ENCODE data around the gene GSN.

Gene GSN

GRCh38 chr9:121260457-121261106 is 7.4 kb upstream of the GSN start:
- Histone ChIP-seq H3K4me3 (ENCODE audit: low read length in 2 of 2) (no peak overlapping the region), H2BK12ac (ENCODE audit: low read length) (no peak overlapping the region), H3K4ac (ENCODE audit: low read length) (no peak overlapping the region), H4K8ac (ENCODE audit: low read depth, low read length) (no peak overlapping the region), H2BK120ac (ENCODE audit: low read depth, low read length) (no peak overlapping the region), H3K9me3 (replicated peaks in 1 of 2; ENCODE audit: control insufficient read depth in 2 of 2, insufficient read depth in 1 of 2, low read depth in 1 of 2, low read length in 2 of 2) (no peaks in the 10 kb centered on the region), H2BK15ac (ENCODE audit: low read length) (no peak overlapping the region), H2AFZ (ENCODE audit: low read length) (peak overlapping the region; percentile 50), H3K27ac (replicated peaks; ENCODE audit: low read length) (no peak overlapping the region), H3K79me1 (ENCODE audit: low read depth, low read length) (no peaks in the 10 kb centered on the region), H3K4me2 (ENCODE audit: insufficient read depth, low read length, poor library complexity, severe bottlenecking) (no peak overlapping the region), H3K23ac (ENCODE audit: low read depth, low read length, poor library complexity) (no peak overlapping the region), H3K4me1 (ENCODE audit: control insufficient read depth in 2 of 2, insufficient read depth in 1 of 2, low read depth in 1 of 2, low read length in 2 of 2) (peaks cover 14 to 28% of the 10 kb centered on the region in 2 donors), H3K36me3 (replicated peaks in 1 of 2; ENCODE audit: control insufficient read depth in 2 of 2, insufficient read depth in 2 of 2, low read length in 2 of 2) (no peaks in the 10 kb centered on the region), H3K9ac (ENCODE audit: low read depth, low read length, poor library complexity) (no peak overlapping the region), H2BK5ac (ENCODE audit: low read length) (no peak overlapping the region), H4K91ac (ENCODE audit: low read depth, low read length, poor library complexity) (no peak overlapping the region), H3K14ac (ENCODE audit: low read length) (no peak overlapping the region), H3K27me3 (ENCODE audit: control insufficient read depth in 3 of 3, insufficient read depth in 3 of 3, low read depth in 1 of 3, low read length in 3 of 3) (no peaks in the 10 kb centered on the region), H3K18ac (ENCODE audit: low read length) (no peak overlapping the region), H2AK5ac (ENCODE audit: low read depth, low read length) (no peak overlapping the region)
- no peak for DNase-seq (ENCODE audit: low spot score)
- WGBS, 2 donors (ENCODE audit: extremely low coverage in 2 of 2, insufficient read length in 2 of 2, insufficient replicate concordance in 1 of 2): no CpG with 5 or more reads among the region's 6 CpGs

GRCh38 chr9:121261107-121261460 is 6.9 kb upstream of the GSN start:
- no CpG with 5 or more reads among the region's 4 CpGs for WGBS, 2 donors (ENCODE audit: extremely low coverage in 2 of 2, insufficient read length in 2 of 2, insufficient replicate concordance in 1 of 2)
- Histone ChIP-seq H3K9me3 (replicated peaks in 1 of 2; ENCODE audit: control insufficient read depth in 2 of 2, insufficient read depth in 1 of 2, low read depth in 1 of 2, low read length in 2 of 2) (no peaks in the 10 kb centered on the region), H3K4ac (ENCODE audit: low read length) (no peak overlapping the region), H3K18ac (ENCODE audit: low read length) (no peak overlapping the region), H2AFZ (ENCODE audit: low read length) (peak overlapping the region; percentile 50), H3K27ac (replicated peaks; ENCODE audit: low read length) (no peak overlapping the region), H3K36me3 (replicated peaks in 1 of 2; ENCODE audit: control insufficient read depth in 2 of 2, insufficient read depth in 2 of 2, low read length in 2 of 2) (no peaks in the 10 kb centered on the region), H2BK5ac (ENCODE audit: low read length) (no peak overlapping the region), H3K79me1 (ENCODE audit: low read depth, low read length) (no peaks in the 10 kb centered on the region), H3K14ac (ENCODE audit: low read length) (no peak overlapping the region), H2BK120ac (ENCODE audit: low read depth, low read length) (no peak overlapping the region), H3K4me3 (ENCODE audit: low read length in 2 of 2) (no peak overlapping the region), H4K91ac (ENCODE audit: low read depth, low read length, poor library complexity) (no peak overlapping the region), H2BK15ac (ENCODE audit: low read length) (no peak overlapping the region), H3K23ac (ENCODE audit: low read depth, low read length, poor library complexity) (no peak overlapping the region), H3K9ac (ENCODE audit: low read depth, low read length, poor library complexity) (no peak overlapping the region), H3K4me1 (ENCODE audit: control insufficient read depth in 2 of 2, insufficient read depth in 1 of 2, low read depth in 1 of 2, low read length in 2 of 2) (peaks cover 14 to 28% of the 10 kb centered on the region in 2 donors), H2AK5ac (ENCODE audit: low read depth, low read length) (no peak overlapping the region), H2BK12ac (ENCODE audit: low read length) (no peak overlapping the region), H4K8ac (ENCODE audit: low read depth, low read length) (no peak overlapping the region), H3K4me2 (ENCODE audit: insufficient read depth, low read length, poor library complexity, severe bottlenecking) (no peak overlapping the region), H3K27me3 (ENCODE audit: control insufficient read depth in 3 of 3, insufficient read depth in 3 of 3, low read depth in 1 of 3, low read length in 3 of 3) (no peaks in the 10 kb centered on the region)
- no peak for DNase-seq (ENCODE audit: low spot score)

DNA sequence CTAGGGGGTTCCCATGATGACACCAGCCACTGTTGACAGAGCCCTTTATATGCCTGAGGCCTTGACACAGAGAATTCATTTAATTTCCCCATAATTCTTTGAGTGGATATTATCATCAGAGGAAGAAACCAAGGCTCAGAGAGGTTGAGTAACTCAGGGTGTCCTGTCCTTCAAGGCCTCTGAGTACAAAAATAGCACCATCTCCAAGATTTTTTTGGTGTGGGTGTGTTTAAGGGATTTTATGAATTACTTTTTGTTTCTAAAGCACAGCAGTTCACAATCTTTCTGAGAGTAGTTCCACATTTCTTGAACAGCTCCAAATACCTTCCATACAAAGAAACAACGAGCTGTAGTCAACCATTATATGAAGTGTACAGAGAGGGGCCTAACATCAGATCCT is 6.2 kb upstream of the GSN start:
- Histone ChIP-seq H3K4ac (ENCODE audit: low read length) (no peak overlapping the region), H3K23ac (ENCODE audit: low read depth, low read length, poor library complexity) (no peak overlapping the region), H2AK5ac (ENCODE audit: low read depth, low read length) (no peak overlapping the region), H2BK12ac (ENCODE audit: low read length) (no peak overlapping the region), H3K18ac (ENCODE audit: low read length) (no peak overlapping the region), H3K9ac (ENCODE audit: low read depth, low read length, poor library complexity) (no peak overlapping the region), H3K79me1 (ENCODE audit: low read depth, low read length) (no peaks in the 10 kb centered on the region), H3K4me3 (ENCODE audit: low read length in 2 of 2) (no peak overlapping the region), H3K9me3 (replicated peaks in 1 of 2; ENCODE audit: control insufficient read depth in 2 of 2, insufficient read depth in 1 of 2, low read depth in 1 of 2, low read length in 2 of 2) (no peaks in the 10 kb centered on the region), H3K4me2 (ENCODE audit: insufficient read depth, low read length, poor library complexity, severe bottlenecking) (no peak overlapping the region), H3K36me3 (replicated peaks in 1 of 2; ENCODE audit: control insufficient read depth in 2 of 2, insufficient read depth in 2 of 2, low read length in 2 of 2) (no peaks in the 10 kb centered on the region), H2AFZ (ENCODE audit: low read length) (no peak overlapping the region), H3K4me1 (ENCODE audit: control insufficient read depth in 2 of 2, insufficient read depth in 1 of 2, low read depth in 1 of 2, low read length in 2 of 2) (peaks cover 16 to 28% of the 10 kb centered on the region in 2 donors), H2BK120ac (ENCODE audit: low read depth, low read length) (no peak overlapping the region), H2BK15ac (ENCODE audit: low read length) (no peak overlapping the region), H3K27me3 (ENCODE audit: control insufficient read depth in 3 of 3, insufficient read depth in 3 of 3, low read depth in 1 of 3, low read length in 3 of 3) (no peaks in the 10 kb centered on the region), H2BK5ac (ENCODE audit: low read length) (no peak overlapping the region), H4K91ac (ENCODE audit: low read depth, low read length, poor library complexity) (no peak overlapping the region), H3K14ac (ENCODE audit: low read length) (no peak overlapping the region), H4K8ac (ENCODE audit: low read depth, low read length) (no peak overlapping the region), H3K27ac (replicated peaks; ENCODE audit: low read length) (no peak overlapping the region)
- no CpG with 5 or more reads among the region's 1 CpG for WGBS, 2 donors (ENCODE audit: extremely low coverage in 2 of 2, insufficient read length in 2 of 2, insufficient replicate concordance in 1 of 2)
- no peak for DNase-seq (ENCODE audit: low spot score)

DNA sequence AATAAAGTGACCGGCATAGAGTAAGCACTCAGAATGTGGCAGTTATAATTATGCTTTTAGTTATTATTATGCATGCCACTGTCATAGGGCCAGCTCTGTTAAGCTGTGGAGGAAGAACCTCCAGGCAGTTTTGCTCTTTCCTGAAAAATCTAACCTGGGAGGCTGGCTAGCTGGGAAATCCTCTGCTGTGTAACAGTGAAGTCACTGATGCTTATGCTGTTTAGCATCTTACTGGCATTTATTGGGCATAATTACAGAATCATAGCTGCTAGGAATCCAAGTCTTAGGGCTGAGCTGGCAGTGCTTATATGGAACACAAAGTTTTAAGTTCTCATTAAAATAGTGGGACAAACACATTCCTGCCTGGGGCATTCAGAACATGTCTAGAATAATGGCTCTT is 5.5 kb upstream of the GSN start:
- H2BK15ac ChIP-seq (ENCODE audit: low read length): no peak overlapping the region
- no peak overlapping the region for H2AFZ ChIP-seq (ENCODE audit: low read length)
- H3K4me3 ChIP-seq (ENCODE audit: low read length in 2 of 2): no peak overlapping the region
- peaks cover 22 to 28% of the 10 kb centered on the region in 2 donors for H3K4me1 ChIP-seq (ENCODE audit: control insufficient read depth in 2 of 2, insufficient read depth in 1 of 2, low read depth in 1 of 2, low read length in 2 of 2)
- no peak overlapping the region for H2BK12ac ChIP-seq (ENCODE audit: low read length)
- no peak overlapping the region for H3K14ac ChIP-seq (ENCODE audit: low read length)
- H2BK5ac ChIP-seq (ENCODE audit: low read length): no peak overlapping the region
- no peaks in the 10 kb centered on the region for H3K79me1 ChIP-seq (ENCODE audit: low read depth, low read length)
- H4K8ac ChIP-seq (ENCODE audit: low read depth, low read length): no peak overlapping the region
- H3K4ac ChIP-seq (ENCODE audit: low read length): no peak overlapping the region
- WGBS, 2 donors (ENCODE audit: extremely low coverage in 2 of 2, insufficient read length in 2 of 2, insufficient replicate concordance in 1 of 2): no CpG with 5 or more reads among the region's 1 CpG
- no peak overlapping the region for H3K23ac ChIP-seq (ENCODE audit: low read depth, low read length, poor library complexity)
- no peak overlapping the region for H4K91ac ChIP-seq (ENCODE audit: low read depth, low read length, poor library complexity)
- no peak overlapping the region for H3K4me2 ChIP-seq (ENCODE audit: insufficient read depth, low read length, poor library complexity, severe bottlenecking)
- H2AK5ac ChIP-seq (ENCODE audit: low read depth, low read length): no peak overlapping the region
- DNase-seq (ENCODE audit: low spot score): no peak
- no peak overlapping the region for H3K18ac ChIP-seq (ENCODE audit: low read length)
- H3K36me3 ChIP-seq (replicated peaks in 1 of 2; ENCODE audit: control insufficient read depth in 2 of 2, insufficient read depth in 2 of 2, low read length in 2 of 2): no peaks in the 10 kb centered on the region
- no peak overlapping the region for H3K27ac ChIP-seq (replicated peaks; ENCODE audit: low read length)
- no peaks in the 10 kb centered on the region for H3K27me3 ChIP-seq (ENCODE audit: control insufficient read depth in 3 of 3, insufficient read depth in 3 of 3, low read depth in 1 of 3, low read length in 3 of 3)
- no peak overlapping the region for H3K9ac ChIP-seq (ENCODE audit: low read depth, low read length, poor library complexity)
- H2BK120ac ChIP-seq (ENCODE audit: low read depth, low read length): no peak overlapping the region
- no peaks in the 10 kb centered on the region for H3K9me3 ChIP-seq (replicated peaks in 1 of 2; ENCODE audit: control insufficient read depth in 2 of 2, insufficient read depth in 1 of 2, low read depth in 1 of 2, low read length in 2 of 2)
